Caco-2 (cell line): ENCODE measurements around the gene MGAT3. TPM values are rescaled to one million over a fixed set of nuclear protein-coding genes. Genes with fewer than 3 reads are reported as not detected.

Experiments
- BruUV-seq: library from RNA; stranded (reverse); fragments of 400-500 nt; replicated peaks from 2 replicates; lab custom pipeline; 2021; lab: Mats Ljungman, UMichigan
- CTCF ChIA-PET: fragments of 300-600 bp; sonication (Branson Sonifier 250); formaldehyde crosslinking; loops from one replicate; lab custom pipeline; 2022; ENCODE audit warnings: antibody characterized with exemption; lab: Charles Lee
- POLR2A ChIA-PET: fragments of 300-600 bp; sonication (Branson Sonifier 250); formaldehyde crosslinking; loops from one replicate; lab custom pipeline; 2022; ENCODE audit warnings: antibody characterized with exemption; lab: Charles Lee
- DNase-seq, 2 experiments: peaks; one replicate each; pipeline versions ENCODE4 v3.0.0 to v3.0.0-alpha.2; 2020 to 2022
- H3K27me3 ChIP-seq: replicated peaks from 2 replicates; pipeline ENCODE4 v1.6.0; 2011; ENCODE audit warnings: low read length; ENCODE audit not compliant: control insufficient read depth, insufficient read depth
- H3K36me3 ChIP-seq: 2 replicates; pipeline ENCODE4 v1.5.1; 2011; ENCODE audit warnings: low read length; ENCODE audit not compliant: control insufficient read depth, insufficient read depth
- H3K4me1 ChIP-seq: fragments of 250-450 bp; sonication (Bioruptor Pico); 2 replicates; pipeline ENCODE4 v1.5.1; 2020; ENCODE audit warnings: mild to moderate bottlenecking
- H3K4me3 ChIP-seq: 2 replicates; pipeline ENCODE4 v1.5.1; 2011; ENCODE audit warnings: low read depth, mild to moderate bottlenecking, control low read depth, low read length
- H3K9me3 ChIP-seq: fragments of 250-450 bp; sonication (Bioruptor Pico); 2 replicates; pipeline ENCODE4 v1.5.1; 2020; ENCODE audit warnings: mild to moderate bottlenecking, moderate library complexity
- H3K27ac Mint-ChIP-seq: one replicate; pipeline ENCODE4 v1.8.0; 2022; ENCODE audit warnings: mixed read lengths; ENCODE audit not compliant: unreplicated experiment
- H3K27me3 Mint-ChIP-seq: one replicate; pipeline ENCODE4 v1.8.0; 2022; ENCODE audit warnings: mixed read lengths; ENCODE audit not compliant: insufficient read depth, unreplicated experiment
- H3K36me3 Mint-ChIP-seq: one replicate; pipeline ENCODE4 v1.8.0; 2022; ENCODE audit warnings: mild to moderate bottlenecking, mixed read lengths; ENCODE audit not compliant: insufficient read depth, unreplicated experiment
- H3K4me1 Mint-ChIP-seq: one replicate; pipeline ENCODE4 v1.8.0; 2022; ENCODE audit warnings: low read depth, mixed read lengths; ENCODE audit not compliant: unreplicated experiment
- H3K4me3 Mint-ChIP-seq: one replicate; pipeline ENCODE4 v1.8.0; 2022; ENCODE audit warnings: mild to moderate bottlenecking, moderate library complexity, mixed read lengths; ENCODE audit not compliant: unreplicated experiment
- H3K9me3 Mint-ChIP-seq: one replicate; pipeline ENCODE4 v1.8.0; 2022; ENCODE audit warnings: mixed read lengths; ENCODE audit not compliant: unreplicated experiment
- intact Hi-C: fragments of 100-400 bp; cut with micrococcal nuclease; formaldehyde crosslinking; loops from one replicate; pipeline ENCODE4 v1.10.0; 2022; ENCODE audit not compliant: unreplicated experiment
- total RNA-seq: library from RNA; stranded (reverse); gene quantifications from 2 replicates; pipeline ENCODE4 v1.2.3, GENCODE V29; 2022
- TF ChIP-seq, protein P1 (sequence below), 2 experiments: fragments of 200-600 bp in 1 of 2; IDR thresholded peaks; 1 replicate in 1 of 2; 2 replicates in 1 of 2; pipeline versions ENCODE4 v1.5.1 to v1.8.0; 2011 to 2022; ENCODE audit warnings: antibody characterized with exemption in 1 of 2, control low read depth in 1 of 2, inconsistent platforms in 1 of 2, low read depth in 1 of 2, low read length in 1 of 2, mild to moderate bottlenecking in 1 of 2, moderate library complexity in 1 of 2; ENCODE audit not compliant: insufficient read depth in 1 of 2, severe bottlenecking in 1 of 2, unreplicated experiment in 1 of 2

MGAT3 gene
- total RNA-seq, 1 experiment from 2014 or later: 16.6 TPM

DNA sequence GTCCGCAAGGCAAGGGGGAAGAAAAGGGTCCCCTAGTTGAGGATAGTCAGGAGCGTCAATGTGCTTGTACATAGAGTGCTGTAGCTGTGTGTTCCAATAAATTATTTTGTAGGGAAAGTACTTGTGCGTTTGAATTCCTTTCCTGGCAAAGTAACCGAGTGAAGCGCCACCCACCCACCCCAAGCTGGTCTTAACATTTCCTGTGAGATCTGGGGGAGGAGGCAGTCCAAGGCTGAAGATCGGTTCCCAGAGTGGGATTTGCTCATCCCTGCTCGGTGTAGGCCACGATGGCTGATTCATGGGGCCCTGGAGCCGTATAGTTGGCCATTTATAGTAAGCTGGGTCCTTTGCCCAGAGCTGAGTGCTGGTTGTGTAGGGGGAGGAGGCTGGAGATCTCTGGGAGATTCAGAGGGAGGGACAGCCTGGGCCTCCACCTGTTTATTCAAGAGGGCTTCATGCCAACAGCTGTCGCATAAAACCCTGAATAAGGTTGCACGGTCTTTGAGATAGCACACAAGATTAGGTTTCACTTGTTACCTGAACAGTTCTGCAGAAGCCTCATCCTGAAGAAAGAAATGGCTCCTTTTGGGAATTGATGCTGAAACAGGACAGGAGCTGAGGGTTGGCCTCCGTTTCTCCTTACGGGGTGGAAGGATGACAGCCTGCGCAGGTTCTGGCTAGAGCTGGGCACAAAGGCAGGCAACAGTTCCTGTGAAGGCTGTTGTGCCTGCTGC, 65.9 kb downstream of the MGAT3 start:
- TF ChIP-seq, protein P1, sequence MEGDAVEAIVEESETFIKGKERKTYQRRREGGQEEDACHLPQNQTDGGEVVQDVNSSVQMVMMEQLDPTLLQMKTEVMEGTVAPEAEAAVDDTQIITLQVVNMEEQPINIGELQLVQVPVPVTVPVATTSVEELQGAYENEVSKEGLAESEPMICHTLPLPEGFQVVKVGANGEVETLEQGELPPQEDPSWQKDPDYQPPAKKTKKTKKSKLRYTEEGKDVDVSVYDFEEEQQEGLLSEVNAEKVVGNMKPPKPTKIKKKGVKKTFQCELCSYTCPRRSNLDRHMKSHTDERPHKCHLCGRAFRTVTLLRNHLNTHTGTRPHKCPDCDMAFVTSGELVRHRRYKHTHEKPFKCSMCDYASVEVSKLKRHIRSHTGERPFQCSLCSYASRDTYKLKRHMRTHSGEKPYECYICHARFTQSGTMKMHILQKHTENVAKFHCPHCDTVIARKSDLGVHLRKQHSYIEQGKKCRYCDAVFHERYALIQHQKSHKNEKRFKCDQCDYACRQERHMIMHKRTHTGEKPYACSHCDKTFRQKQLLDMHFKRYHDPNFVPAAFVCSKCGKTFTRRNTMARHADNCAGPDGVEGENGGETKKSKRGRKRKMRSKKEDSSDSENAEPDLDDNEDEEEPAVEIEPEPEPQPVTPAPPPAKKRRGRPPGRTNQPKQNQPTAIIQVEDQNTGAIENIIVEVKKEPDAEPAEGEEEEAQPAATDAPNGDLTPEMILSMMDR (IDR thresholded peaks at IDR 0.05; ENCODE audit: insufficient read depth in 1 of 2, low read depth in 1 of 2, low read length in 1 of 2, severe bottlenecking in 1 of 2, unreplicated experiment in 1 of 2): no peak
- no peak overlapping the region for H3K4me3 ChIP-seq
- H3K27ac Mint-ChIP-seq: peak overlapping the region; percentile 98
- ChIA-PET CTCF (no interaction called here), POLR2A (interaction anchor here (0.6 to 1.6 kb wide), 3 partner anchors 21 to 1311 kb away, joined by 3 to 8 read pairs (median 4); partner anchors contain the start of gene MIEF1)
- intact Hi-C loops: loop anchor here (10.0 kb wide), 1 partner anchor 178 kb away; the partner anchor contains the start of gene SYNGR1
- peaks cover 33% of the 10 kb centered on the region for H3K4me1 Mint-ChIP-seq
- no peaks in the 10 kb centered on the region for H3K9me3 Mint-ChIP-seq
- no peaks in the 10 kb centered on the region for H3K27me3 Mint-ChIP-seq
- peak overlapping the region; percentile 79 for H3K4me3 Mint-ChIP-seq
- H3K36me3 Mint-ChIP-seq: peaks cover 91% of the 10 kb centered on the region
- H3K27me3 ChIP-seq: no peaks in the 10 kb centered on the region
- H3K36me3 ChIP-seq: peaks cover 5% of the 10 kb centered on the region; the same call in 1 of the 2 replicates
- no peak for DNase-seq
- no TSS peak for BruUV-seq
- H3K9me3 ChIP-seq: no peaks in the 10 kb centered on the region
- H3K4me1 ChIP-seq: peaks cover 25% of the 10 kb centered on the region

DNA sequence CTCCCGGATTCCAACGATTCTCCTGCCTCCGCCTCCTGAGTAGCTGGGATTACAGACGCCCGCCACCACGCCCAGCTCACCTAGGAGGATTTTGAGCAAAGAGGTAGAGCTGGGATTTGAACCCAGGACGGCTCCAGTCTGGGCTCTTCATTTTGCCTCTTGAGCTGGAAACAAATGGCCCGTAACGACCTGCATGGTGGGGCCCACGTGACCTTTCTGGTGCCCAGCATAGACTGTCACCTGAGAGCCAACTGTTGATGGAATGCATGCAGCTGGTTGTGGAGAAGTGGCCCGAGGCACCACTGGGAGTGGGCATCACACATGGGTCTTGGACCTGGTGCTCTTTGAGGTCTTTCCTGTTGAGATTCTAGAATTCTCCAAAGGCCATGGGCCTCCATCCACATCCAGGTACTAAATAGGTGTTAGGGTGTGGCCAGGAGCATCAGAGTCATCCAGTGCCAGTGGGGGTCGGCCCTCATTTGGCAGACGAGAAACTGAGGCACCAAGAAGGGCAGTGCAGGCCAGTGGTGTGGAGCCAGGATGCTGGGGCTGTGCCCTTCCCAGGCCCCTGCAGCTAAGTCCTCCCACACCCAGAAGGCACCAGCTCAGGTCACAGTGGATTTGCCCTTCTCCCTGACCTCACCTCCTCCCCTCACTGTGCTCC, 67.4 kb downstream of the MGAT3 start:
- H3K4me1 ChIP-seq: peaks cover 37% of the 10 kb centered on the region
- intact Hi-C loops: loop anchor here (10.0 kb wide), 1 partner anchor 179 kb away; the partner anchor contains the start of gene SYNGR1
- no peaks in the 10 kb centered on the region for H3K9me3 ChIP-seq
- ChIA-PET POLR2A (interaction anchor here (0.6 to 1.4 kb wide), 4 partner anchors 22 to 478 kb away, joined by 3 to 11 read pairs (median 6); partner anchors contain the start of gene MIEF1), CTCF (interaction anchor here (0.7 to 1.2 kb wide), 2 partner anchors 10 to 175 kb away, joined by 4 to 5 read pairs; no protein-coding TSS in a partner anchor)
- peaks cover 100% of the 10 kb centered on the region for H3K36me3 Mint-ChIP-seq
- no peaks in the 10 kb centered on the region for H3K27me3 ChIP-seq
- H3K9me3 Mint-ChIP-seq: no peaks in the 10 kb centered on the region
- BruUV-seq: no TSS peak
- H3K27me3 Mint-ChIP-seq: no peaks in the 10 kb centered on the region
- TF ChIP-seq, protein P1 (IDR thresholded peaks at IDR 0.05; ENCODE audit: insufficient read depth in 1 of 2, low read depth in 1 of 2, low read length in 1 of 2, severe bottlenecking in 1 of 2, unreplicated experiment in 1 of 2): no peak
- H3K4me1 Mint-ChIP-seq: peaks cover 41% of the 10 kb centered on the region
- H3K4me3 Mint-ChIP-seq: peak overlapping the region; percentile 37
- no peak for DNase-seq
- no peak overlapping the region for H3K4me3 ChIP-seq
- peaks cover 8% of the 10 kb centered on the region for H3K36me3 ChIP-seq
- peak overlapping the region; percentile 98 for H3K27ac Mint-ChIP-seq
